ENCODE data around the gene TMEM98. TPM values are rescaled to one million over a fixed set of nuclear protein-coding genes. Genes with fewer than 3 reads are reported as not detected.

Gene TMEM98
- total and polyA plus RNA-seq, 2 of the 4 experiments (the other 2 are of a cell fraction): 173 to 195 TPM

DNA sequence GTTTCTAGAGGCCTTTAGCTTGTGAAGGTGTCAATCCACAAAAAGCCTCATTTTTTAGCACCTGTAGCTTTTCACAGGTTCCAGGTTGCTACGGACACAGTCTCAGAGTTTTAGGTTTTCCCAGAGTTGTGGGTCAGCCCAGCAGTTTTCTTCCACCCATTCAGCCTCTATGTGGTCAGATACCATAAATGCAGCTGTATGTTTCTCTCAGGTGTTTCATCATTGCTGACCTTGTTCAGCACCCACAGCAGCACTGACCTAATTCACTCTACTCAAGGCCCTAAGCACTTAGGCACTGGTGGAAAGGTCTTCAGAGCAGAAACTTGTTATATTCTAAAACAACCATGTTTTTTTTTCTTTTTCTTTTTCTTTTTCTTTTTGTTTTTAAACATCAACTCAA, 48.7 kb downstream of the TMEM98 start:
- Histone ChIP-seq H4K20me1 (ENCODE audit: insufficient read depth, low read length) (no peaks in the 10 kb centered on the region), H2BK20ac (ENCODE audit: low read depth, low read length) (no peak overlapping the region), H4K8ac (ENCODE audit: low read depth in 2 of 2, low read length in 2 of 2) (no peak overlapping the region), H3K27me3 (ENCODE audit: control insufficient read depth, insufficient read depth, low read length) (no peaks in the 10 kb centered on the region), H3K14ac (replicated peaks; ENCODE audit: low read depth, low read length) (no peak overlapping the region), H4K91ac (ENCODE audit: insufficient read depth, low read depth, low read length) (no peak overlapping the region), H3K4me1 (ENCODE audit: control insufficient read depth, insufficient read depth, low read length) (no peaks in the 10 kb centered on the region), H3K4me2 (ENCODE audit: low read depth, low read length) (no peak overlapping the region), H3K4me3 (ENCODE audit: insufficient read depth, low read depth, low read length) (no peak overlapping the region), H3K9ac (ENCODE audit: low read depth, low read length) (no peak overlapping the region), H2AK9ac (replicated peaks; ENCODE audit: low read depth, low read length, poor library complexity) (no peak overlapping the region), H3K79me1 (ENCODE audit: low read depth in 1 of 2, low read length in 2 of 2) (no peaks in the 10 kb centered on the region), H3K9me1 (ENCODE audit: insufficient read depth, low read length) (no peaks in the 10 kb centered on the region), H3K9me3 (ENCODE audit: control insufficient read depth, insufficient read depth, low read length) (no peaks in the 10 kb centered on the region), H3K18ac (ENCODE audit: low read depth, low read length) (no peak overlapping the region), H3K27ac (ENCODE audit: insufficient read depth, low read length) (no peak overlapping the region), H3K4ac (ENCODE audit: low read depth, low read length) (no peak overlapping the region), H3K36me3 (ENCODE audit: control insufficient read depth, insufficient read depth, low read length) (no peaks in the 10 kb centered on the region), H2BK120ac (ENCODE audit: low read depth, low read length) (no peak overlapping the region), H3K56ac (ENCODE audit: extremely low read depth, insufficient read depth, low read length) (no peak overlapping the region), H2AK5ac (ENCODE audit: low read depth, low read length) (no peak overlapping the region), H3K23ac (ENCODE audit: low read depth, low read length) (no peak overlapping the region), H4K5ac (ENCODE audit: low read depth, low read length) (no peak overlapping the region), H2BK5ac (ENCODE audit: low read depth, low read length, poor library complexity, severe bottlenecking) (no peak overlapping the region), H2AFZ (replicated peaks; ENCODE audit: low read length, poor library complexity) (no peak overlapping the region), H2BK15ac (ENCODE audit: low read depth, low read length) (no peak overlapping the region)
- CTCF ChIA-PET: no interaction called here
- dilution Hi-C loops (cut with HindIII; ENCODE audit: low sequenced_read_pairs, unreplicated experiment): no loop called here
- WGBS, 2 experiments (ENCODE audit: extremely low coverage in 2 of 2, insufficient read length in 1 of 2): no CpG with 5 or more reads among the region's 1 CpG
- intact Hi-C loops (cut with micrococcal nuclease): no loop called here
- POLR2A ChIA-PET (ENCODE audit: unreplicated experiment): no interaction called here
- no TSS peak for BruUV-seq (replicated peaks)
- in situ Hi-C loops (cut with MboI; ENCODE audit: low sequenced_read_pairs): no loop called here
- no peak for DNase-seq
- no peak for ATAC-seq (ENCODE audit: low read depth)
- no peak for TF ChIP-seq FOS (IDR thresholded peaks at IDR 0.05; ENCODE audit: low read depth, low read length)
- TF ChIP-seq SMC3 (IDR thresholded peaks at IDR 0.05; ENCODE audit: low read depth, low read length): no peak

Data from IMR-90 (cell line).